ENCODE measurements around the gene GPR84. TPM values are rescaled to one million over a fixed set of nuclear protein-coding genes. Genes with fewer than 3 reads are reported as not detected.

The GPR84 gene
- total RNA-seq, 1 donor from 2014 or later: 0.65 TPM

DNA sequence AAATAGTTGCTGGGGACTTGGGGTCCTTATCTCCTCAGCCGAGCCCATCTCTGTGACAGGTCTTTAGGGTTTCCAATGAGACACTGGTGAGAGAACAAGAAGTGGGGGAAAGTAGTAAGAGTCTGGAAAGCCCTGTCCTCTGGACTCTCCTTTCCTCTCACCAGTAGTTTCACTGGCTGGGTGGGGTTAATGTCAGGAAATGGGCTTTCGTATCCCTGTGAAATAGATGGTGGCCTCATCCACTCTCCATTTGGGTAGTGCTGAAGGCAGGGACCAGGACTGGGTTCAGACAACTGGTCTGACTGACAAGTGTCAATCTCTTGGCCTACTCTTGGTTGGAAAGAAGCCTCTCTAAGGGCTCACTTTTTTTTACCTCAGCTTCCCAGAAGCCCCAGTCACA, 12.7 kb upstream of the GPR84 start:
- DNase-seq (no peak), ATAC-seq (no peak)
- H3K4me1 ChIP-seq: peaks cover 24% of the 10 kb centered on the region
- no peak overlapping the region for H3K4me3 ChIP-seq
- peaks cover 11% of the 10 kb centered on the region for H3K36me3 ChIP-seq
- H3K9me3 ChIP-seq: no peaks in the 10 kb centered on the region
- H3K27ac ChIP-seq: no peak overlapping the region
- no peaks in the 10 kb centered on the region for H3K27me3 ChIP-seq (ENCODE audit: low read depth)
- TF ChIP-seq, protein P1, sequence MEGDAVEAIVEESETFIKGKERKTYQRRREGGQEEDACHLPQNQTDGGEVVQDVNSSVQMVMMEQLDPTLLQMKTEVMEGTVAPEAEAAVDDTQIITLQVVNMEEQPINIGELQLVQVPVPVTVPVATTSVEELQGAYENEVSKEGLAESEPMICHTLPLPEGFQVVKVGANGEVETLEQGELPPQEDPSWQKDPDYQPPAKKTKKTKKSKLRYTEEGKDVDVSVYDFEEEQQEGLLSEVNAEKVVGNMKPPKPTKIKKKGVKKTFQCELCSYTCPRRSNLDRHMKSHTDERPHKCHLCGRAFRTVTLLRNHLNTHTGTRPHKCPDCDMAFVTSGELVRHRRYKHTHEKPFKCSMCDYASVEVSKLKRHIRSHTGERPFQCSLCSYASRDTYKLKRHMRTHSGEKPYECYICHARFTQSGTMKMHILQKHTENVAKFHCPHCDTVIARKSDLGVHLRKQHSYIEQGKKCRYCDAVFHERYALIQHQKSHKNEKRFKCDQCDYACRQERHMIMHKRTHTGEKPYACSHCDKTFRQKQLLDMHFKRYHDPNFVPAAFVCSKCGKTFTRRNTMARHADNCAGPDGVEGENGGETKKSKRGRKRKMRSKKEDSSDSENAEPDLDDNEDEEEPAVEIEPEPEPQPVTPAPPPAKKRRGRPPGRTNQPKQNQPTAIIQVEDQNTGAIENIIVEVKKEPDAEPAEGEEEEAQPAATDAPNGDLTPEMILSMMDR (IDR thresholded peaks at IDR 0.05): no peak
- intact Hi-C loops (cut with DNase I): no loop called here

DNA sequence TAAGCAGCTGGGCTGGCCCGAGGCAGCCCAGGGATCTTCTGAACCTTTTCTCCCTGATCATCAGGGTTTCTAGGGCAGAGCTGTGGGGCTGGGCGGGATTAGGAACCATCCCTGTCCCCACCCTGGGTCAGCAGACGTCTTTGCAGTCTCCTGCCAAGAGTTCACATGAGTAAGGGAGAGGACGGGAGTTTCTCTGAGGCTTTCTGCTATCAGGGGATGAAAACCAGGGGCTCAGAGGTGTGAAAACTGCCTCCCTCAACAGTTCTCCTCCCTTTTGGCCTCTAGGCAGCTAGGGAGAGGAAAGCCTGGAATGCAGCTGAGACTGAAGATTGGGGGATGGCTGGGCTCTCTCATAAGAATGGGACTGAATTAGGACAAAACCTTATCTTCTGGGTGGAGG, 12.3 kb upstream of the GPR84 start:
- Histone ChIP-seq H3K9me3 (no peaks in the 10 kb centered on the region), H3K36me3 (peaks cover 14% of the 10 kb centered on the region), H3K27ac (no peak overlapping the region), H3K4me1 (peaks cover 28% of the 10 kb centered on the region), H3K4me3 (no peak overlapping the region), H3K27me3 (ENCODE audit: low read depth) (no peaks in the 10 kb centered on the region)
- intact Hi-C loops (cut with DNase I): no loop called here
- TF ChIP-seq, protein P1 (IDR thresholded peaks at IDR 0.05): no peak
- no peak for ATAC-seq
- no peak for DNase-seq

DNA sequence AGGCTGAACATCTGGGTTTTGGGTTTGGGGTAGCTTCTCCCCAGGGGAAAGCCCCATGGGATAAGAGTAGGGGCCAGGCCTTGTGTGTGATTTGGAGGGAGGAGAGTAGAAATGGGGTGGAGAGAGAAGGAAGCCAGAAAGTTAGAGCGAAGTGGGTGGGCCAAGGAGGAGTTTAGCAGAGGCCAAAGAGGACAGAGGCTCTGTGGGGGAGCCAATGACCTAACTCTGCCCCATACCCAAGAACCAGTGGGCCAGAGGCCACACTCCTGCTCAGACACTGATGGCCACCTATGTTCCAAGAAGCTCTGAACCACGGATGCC, 10.9 kb upstream of the GPR84 start:
- Histone ChIP-seq H3K4me3 (no peak overlapping the region), H3K27me3 (ENCODE audit: low read depth) (no peaks in the 10 kb centered on the region), H3K9me3 (no peaks in the 10 kb centered on the region), H3K4me1 (peaks cover 40% of the 10 kb centered on the region), H3K36me3 (peaks cover 16% of the 10 kb centered on the region), H3K27ac (no peak overlapping the region)
- TF ChIP-seq, protein P1 (IDR thresholded peaks at IDR 0.05): no peak
- intact Hi-C loops (cut with DNase I): no loop called here
- ATAC-seq (no peak), DNase-seq (no peak)

DNA sequence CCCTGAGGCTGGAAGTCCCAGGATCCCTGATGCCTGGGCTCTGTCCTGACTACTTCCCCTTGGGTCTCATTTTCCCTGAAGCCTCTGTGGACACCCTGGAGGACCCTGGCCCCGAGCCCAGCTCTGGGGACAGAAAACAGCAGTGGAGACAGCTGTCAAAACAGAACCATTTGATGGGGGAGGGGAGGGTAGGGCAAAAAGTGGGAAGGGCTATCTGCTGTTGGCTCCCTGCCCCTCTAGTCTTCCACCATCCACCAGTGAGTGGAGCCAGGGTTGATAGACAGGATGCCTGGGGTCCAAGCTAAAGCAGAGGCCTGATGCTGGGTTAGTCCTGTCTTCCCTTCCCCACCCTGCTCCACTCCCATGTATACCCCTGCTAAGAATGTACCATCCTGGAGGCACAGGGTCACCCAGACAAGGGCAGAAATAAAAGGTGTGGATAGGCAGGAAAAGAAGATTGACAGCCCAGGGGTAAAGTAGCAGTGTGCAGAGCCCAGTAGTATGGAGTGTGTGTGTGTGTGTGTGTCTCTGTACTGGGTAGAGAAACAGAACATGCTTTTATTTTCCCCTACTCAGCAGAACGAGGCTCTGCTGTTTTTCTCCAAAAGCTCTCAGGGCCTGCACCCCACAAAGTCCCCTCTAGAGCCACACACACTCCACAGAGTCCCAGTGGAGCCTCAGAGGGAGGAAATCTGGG, 10.4 kb upstream of the GPR84 start:
- Histone ChIP-seq H3K9me3 (no peaks in the 10 kb centered on the region), H3K4me3 (no peak overlapping the region), H3K4me1 (peaks cover 41% of the 10 kb centered on the region), H3K36me3 (peaks cover 16% of the 10 kb centered on the region), H3K27ac (no peak overlapping the region), H3K27me3 (ENCODE audit: low read depth) (no peaks in the 10 kb centered on the region)
- TF ChIP-seq, protein P1 (IDR thresholded peaks at IDR 0.05): no peak
- intact Hi-C loops (cut with DNase I): no loop called here
- ATAC-seq (no peak), DNase-seq (no peak)

DNA sequence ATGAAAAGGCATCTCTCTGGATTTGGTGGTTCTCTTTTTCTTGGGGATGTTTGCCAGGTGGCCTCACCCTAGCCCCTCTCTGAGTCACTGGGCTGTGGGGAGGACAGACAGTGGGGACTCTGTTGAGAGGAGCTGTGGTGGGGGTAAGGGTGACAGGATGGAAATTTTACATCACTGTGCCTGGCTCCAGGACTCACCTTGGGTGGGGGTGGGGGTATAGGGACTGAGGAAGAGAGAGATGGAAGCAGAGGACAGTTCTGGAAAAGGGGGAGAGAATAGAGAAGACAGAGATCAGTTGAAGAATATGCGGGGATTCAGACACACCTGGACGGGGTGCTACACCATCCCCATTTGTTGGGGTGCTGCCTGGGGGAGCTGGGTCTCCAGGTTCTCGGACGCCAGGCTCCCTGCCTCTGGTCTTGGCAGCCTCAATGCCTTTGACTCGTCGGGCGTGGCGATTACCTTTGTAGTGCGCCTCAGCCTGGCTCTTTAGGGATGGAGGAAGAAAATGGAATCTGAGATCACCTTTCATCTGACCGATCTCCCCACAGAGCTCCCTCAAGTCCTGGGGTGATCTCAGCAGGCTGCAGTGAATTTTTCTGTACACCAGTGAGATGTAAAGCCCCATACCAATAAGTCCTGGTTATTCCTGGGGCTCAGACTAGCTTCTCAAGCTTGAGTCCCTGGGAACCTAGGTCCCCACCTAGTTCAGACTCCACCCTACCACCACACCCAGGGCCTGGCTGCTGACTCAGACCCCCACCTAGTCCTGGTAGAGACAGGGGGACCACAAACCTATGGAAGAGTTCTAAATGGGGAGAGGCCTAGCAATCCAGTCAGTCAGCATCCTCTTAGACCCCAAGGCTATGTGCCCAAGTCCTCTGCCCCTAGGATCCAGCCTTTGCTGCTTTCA, 9.6 kb upstream of the GPR84 start:
- intact Hi-C loops (cut with DNase I): no loop called here
- Histone ChIP-seq H3K27me3 (ENCODE audit: low read depth) (no peaks in the 10 kb centered on the region), H3K36me3 (peaks cover 16% of the 10 kb centered on the region), H3K4me1 (peaks cover 43% of the 10 kb centered on the region), H3K9me3 (no peaks in the 10 kb centered on the region), H3K4me3 (no peak overlapping the region), H3K27ac (no peak overlapping the region)
- DNase-seq (no peak), ATAC-seq (no peak)
- TF ChIP-seq, protein P1 (IDR thresholded peaks at IDR 0.05): no peak
